Femur (tissue), 1 donor: ENCODE measurements around the gene OSBPL8.
"Not testable (repeated sequence)": the region's sequence is repeated elsewhere in the genome, so short reads cannot be mapped to it uniquely, and the experiment has no call there.

Source experiments
- DNase-seq: peaks from one replicate; pipeline ENCODE4 v3.0.0-alpha.2; 2017

OSBPL8 gene

DNA sequence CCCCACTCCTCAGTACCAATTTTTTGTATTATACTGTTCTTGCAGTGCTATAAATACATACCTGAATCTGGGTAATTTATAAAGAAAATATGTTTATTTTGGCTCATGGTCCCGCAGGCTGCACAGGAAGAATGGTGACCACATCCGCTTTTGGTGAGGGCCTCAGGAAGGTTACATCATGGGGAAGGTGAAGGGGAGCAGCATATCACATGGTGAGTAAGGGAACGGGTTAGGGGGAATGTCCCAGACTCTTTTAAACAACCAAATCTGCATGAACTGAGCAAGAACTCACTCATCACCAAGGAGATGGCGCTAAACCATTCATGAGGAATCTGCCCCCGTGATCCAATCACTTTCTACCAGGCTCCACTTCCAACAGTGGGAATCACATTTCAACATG is 40.0 kb downstream of the OSBPL8 start:
- DNase-seq, result no peak

DNA sequence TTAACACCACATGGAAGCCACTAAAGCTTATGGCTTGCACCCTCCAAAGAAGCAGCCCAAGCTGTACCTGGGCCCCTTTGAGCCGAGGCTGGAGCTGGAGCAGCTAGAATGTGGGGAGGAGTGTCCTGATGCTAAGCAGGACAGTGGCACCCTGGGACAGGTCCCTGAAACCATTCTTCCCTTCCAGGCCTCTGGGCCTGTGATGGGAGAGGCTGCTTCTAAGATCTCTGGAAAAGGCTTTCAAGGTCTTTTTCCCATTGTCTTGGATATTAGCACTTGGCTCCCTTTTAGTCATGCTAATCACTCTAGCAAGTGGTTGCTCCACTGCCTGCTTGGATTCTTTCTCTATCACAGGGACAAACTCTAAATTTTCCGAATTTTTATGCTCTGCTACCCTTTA is 40.9 kb downstream of the OSBPL8 start:
- DNase-seq, result no peak

DNA sequence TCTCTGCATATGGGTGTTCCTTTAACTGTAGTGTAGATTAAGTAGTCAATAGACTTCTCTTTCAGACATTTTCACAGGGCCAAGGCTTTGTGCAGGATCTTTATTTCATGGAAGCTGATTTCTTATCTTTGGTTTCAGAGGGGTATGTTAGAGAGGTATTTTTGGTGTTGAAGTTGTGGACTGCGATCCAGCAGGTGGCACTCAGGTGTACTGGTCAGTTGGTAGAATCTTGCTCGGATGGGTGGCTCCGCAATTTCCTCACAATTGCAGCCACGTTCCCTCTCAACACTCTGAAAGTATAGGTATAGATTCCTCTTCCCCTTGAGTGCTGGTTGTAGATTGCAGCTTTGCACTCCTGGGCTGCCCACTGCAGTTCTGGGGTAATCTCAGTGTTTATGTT is 44.3 kb downstream of the OSBPL8 start:
- no peak for DNase-seq

DNA sequence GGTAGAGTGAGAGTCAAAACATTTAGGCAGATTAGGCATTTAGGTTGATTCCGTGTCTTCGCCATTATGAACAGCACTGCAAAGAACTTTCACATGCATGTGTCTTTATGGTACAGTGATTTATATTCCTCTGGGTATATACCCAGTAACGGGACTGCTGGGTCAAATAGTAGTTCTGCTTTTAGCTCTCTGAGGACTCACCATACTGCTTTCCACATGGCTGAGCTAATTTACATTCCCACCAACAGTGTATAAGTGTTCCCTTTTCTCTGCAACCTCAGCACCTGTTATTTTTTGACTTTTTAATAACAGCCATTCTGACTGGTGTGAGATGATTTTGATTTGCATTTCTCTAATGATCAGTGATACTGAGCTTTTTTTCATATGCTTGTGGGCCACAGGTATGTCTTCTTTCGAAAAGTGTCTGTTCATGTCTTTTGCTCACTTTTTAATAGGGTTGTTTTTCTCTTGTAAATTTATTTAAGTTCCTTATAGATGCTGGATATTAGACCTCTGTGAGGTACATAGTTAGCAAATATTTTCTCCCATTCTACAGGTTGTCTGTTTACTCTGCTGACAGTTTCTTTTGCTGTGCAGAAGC is 48.4 kb downstream of the OSBPL8 start:
- DNase-seq, result not testable (repeated sequence)

DNA sequence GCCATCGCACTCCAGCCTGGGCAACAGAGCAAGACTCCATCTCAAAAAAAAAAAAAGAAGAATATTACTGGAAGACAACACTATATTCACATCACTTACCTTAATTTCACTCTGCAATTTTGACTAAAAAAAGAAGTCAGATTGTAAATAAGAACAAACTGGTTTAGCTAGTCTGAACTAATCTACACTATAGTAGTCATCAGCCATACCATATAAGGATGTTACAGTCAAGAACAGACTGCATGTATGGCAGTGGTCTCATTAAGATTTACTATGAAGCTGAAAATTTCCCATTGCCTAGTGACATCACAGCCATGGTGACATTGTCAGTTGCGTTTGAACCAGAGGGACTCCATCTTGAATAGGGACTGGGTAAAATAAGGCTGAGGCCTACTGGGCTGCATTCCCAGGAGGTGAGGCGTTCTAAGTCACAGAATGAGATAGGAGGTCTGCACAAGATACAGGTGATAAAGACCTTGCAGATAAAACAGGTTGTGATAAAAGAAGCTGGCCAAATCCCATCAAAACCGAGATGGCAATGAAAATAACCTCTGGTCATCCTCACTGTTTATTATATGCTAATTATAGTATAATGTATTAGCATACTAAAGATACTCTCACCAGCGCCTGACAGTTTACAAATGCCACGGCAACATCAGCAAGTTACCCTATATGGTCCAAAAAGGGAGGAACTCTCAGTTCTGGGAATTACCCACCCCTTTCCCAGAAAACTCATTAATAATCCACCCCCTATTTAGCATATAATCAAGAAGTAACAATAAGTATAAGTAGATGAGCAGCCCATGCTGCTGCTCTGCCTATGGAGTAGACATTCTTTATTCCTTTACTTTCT is 51.2 kb downstream of the OSBPL8 start:
- DNase-seq, result no peak

DNA sequence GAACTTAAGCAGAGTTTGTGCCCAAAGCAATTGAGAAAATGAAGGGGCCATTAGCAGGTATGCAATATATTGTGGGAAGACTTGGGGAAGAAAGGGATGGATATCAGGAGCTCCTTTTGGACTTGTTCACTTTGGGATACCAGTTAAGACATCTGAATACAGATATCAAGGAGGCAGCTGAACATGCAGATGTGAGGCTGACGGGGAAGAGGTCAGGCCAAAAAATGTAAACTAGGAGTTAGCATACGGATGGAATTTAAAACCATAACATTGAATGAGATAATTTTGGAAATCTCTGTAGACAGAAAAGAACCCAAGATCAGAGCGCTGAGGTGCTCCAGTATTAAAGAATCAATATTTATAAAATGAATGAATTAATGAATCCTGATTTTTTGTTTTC is 53.4 kb downstream of the OSBPL8 start:
- no peak for DNase-seq

DNA sequence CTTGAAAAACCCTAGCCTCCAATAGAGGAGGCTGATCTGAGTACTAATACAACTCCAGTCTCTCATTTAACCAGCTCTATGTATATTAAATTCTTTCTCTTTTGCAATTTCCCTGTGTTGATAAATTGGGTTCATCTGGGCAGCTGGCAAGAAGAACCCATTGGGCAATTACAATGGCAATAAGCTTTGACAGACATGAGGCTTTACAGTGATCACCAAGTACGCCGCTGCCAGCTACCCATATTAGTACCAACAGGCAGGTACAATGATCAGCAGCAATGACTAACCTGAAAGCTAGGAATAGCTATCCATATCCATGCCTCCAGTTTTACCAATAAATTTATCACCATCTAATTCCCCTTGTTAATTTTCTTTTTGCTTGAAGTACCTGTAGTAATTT is 54.5 kb downstream of the OSBPL8 start:
- no peak for DNase-seq

DNA sequence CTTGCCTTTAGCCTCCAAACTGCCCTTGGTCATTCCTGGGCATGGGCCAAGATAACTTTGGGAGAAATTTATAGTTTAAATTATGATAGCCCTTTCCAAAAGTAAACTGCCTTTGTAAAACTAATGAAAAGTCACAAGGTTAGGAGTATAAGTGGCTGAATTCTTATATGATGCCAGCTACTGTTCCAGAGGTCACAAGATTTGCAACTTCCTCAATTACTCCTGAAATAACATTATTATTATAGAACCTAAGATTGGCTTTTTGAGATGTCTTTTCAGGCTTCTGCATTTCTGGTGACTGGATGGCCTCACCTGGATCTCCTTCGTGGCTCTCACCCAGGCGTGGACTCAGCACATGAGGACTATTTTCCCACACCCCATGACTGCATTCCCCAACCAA is 55.0 kb downstream of the OSBPL8 start:
- DNase-seq, result no peak

DNA sequence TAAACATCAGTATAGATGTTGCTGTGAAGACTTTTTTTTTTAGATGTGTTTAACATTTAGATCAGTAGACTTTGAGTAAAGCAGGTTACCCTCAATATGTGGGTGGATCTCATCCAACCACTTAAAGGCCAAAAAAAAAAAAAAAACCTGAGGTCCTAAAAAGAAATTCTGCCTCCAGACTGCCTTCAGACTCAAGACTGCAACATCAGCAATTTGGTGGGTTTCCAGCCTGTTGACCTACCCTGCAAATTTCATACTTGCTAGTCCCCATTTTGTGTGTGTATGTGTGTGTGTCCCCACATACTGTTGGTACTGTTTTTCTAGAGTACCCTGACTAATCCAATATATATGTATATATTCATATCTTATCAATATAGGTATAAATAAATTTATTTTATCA is 55.6 kb downstream of the OSBPL8 start:
- DNase-seq, result no peak

DNA sequence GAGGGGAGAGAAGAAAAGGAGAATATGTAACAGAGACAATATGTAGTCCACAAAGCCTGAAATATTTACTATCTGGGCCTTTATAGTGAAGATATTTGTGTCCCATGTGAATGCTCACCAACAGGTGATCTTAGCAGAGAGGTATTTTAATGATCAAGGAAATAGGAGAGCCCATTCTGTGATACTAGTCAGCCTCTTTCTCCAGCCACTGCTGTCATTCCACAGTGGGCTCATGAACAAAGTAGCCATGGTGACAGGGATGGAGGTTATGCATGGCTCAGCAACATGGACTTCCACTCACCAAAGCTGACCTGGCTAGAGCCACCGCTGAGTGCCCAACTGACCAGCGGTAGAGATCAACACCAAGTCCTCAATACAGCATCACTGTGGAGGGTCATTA is 58.2 kb downstream of the OSBPL8 start:
- no peak for DNase-seq

DNA sequence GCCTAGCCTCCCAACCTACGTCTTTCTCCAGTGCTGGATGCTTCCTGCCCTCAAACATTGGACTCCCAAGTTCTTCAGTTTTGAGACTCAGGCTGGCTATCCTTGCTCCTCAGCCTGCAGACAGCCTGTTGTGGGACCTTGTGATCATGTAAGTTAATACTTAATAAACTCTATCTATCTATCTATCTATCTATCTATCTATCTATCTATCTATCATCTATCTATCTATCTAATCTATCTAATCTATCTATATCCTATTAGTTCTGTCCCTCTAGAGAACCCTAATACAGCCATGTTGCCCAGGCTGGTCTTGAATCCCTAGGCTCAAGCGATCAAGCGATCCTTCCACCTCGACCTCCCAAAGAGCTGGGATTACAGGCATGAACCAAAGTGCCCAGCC is 60.4 kb downstream of the OSBPL8 start:
- not testable (repeated sequence) for DNase-seq

DNA sequence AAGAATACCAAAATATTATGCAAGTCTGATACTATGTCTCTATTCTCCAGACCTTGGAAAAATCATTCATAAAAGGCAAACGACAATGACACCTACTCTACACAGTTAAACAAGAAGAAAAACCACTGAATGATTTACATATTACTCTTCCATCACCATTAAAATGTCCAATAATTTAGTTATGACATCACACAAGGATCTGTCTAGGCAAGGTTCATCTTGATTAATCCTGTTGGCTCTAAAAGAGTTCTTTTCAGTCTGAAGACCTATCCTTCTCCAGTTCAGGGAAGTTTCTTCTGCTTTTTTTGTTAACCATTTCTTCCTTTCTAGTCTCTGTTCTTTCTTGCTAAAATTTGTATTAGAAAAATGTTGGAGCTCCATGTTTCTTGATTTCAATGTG is 64.0 kb downstream of the OSBPL8 start:
- no peak for DNase-seq

DNA sequence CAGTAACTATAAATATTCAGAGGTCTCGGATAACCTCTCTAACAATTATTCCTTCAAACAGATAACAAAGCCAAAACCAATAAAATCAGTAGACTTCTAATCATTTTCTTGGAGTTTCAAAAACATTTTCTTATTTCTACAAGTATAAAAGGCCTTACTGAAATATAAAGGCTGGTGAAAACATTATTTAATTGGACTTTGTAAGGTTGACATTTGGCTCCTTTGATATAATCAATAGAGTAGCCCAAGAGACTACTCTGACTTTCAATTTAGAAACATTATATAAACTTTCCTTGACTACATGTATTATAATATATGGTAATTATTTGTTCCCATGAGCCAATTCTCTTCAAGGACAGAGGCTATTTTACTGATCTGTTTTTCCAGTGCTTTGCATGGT is 68.3 kb downstream of the OSBPL8 start:
- DNase-seq, result no peak

DNA sequence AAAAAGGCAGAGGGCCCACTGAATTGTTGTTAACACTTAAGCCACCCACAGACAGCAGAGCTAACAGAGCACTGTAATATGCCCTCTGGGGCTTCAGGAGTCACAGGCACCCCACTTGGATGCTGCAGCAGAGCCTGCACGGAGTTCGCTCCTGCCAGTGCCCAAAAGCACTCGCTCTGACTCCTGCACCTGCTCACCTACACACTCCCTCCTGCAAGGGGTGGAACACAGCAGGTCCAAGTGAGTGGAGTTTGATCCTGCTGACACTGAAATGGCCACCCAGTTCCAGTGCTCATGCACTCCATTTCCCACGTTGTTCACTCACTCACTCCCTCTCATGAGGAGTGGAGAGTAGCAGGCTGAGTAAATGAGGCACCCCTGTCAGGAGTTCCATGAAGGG is 68.8 kb downstream of the OSBPL8 start:
- no peak for DNase-seq

DNA sequence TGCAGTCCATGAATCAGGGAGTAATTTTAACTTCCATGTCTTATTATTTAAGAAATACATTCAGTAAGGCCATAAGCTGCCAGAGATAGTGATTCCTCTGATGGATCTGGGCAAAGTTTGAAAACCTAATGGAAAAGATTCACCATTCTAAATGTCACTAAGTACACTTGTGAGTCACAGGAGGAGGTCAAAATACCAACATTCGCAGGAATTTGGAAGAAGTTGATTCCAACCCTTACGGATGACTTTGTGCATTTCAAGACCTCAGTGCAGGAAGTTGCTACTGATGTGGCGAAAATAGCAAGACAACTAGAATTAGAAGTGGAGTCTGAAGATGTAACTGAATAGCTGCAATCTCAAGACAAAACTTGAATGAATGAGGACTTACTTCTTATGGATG is 69.8 kb downstream of the OSBPL8 start:
- DNase-seq, result no peak

DNA sequence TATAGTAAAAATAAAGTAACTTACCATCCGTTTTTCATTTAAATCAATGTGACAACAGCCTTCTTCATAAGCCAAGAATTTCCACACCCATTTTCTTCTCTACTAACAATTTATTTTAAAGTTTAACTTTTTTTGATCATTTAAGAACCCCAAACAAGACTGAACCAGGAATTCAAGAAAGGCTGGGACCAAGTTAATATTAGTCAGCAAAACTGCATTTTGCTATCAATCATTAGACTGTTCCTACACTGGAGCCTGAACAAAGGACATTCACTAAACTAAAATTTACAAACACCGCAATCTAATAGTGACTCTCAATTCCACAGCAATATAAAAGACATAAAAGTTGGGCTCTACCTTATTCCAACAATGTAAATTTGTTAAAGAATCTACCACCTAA is 73.6 kb downstream of the OSBPL8 start:
- DNase-seq, result no peak

DNA sequence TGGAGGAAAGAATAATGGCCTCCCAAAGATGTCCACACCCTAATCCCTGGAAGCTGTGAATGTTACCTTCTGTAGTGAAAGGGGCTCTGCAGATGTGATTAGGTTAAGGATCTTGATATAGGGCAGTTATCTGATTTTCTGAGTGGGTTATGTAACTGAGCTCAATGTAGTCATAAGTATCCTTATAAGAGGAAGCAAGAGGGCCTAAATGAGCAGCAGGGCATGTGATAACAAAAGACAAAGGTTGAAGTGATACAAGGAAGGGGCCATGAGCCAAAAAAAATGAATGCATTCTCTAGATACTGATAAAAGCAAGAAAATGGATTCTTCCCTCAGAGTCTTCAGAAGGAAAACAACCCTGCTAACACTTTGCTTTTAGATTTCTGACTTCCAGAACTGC is 78.8 kb downstream of the OSBPL8 start:
- no peak for DNase-seq

DNA sequence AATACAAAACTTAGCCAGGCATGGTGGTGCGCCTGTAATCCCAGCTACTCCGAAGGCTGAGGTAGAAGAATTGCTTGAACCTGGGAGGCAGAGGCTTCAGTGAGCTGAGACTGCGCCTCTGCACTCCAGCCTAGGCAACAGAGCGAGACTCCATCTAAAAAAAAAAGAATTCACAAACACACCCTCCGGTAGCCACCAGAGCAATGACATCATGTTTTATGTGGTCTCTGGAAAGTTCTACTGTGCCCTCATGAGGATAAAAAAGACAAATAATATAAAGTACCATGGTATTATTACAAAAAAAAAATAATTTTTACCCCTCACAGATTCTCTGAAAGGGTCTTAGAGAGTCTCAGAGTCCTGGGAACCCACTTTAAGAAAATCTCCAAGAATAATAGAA is 81.5 kb downstream of the OSBPL8 start:
- DNase-seq, result no peak

DNA sequence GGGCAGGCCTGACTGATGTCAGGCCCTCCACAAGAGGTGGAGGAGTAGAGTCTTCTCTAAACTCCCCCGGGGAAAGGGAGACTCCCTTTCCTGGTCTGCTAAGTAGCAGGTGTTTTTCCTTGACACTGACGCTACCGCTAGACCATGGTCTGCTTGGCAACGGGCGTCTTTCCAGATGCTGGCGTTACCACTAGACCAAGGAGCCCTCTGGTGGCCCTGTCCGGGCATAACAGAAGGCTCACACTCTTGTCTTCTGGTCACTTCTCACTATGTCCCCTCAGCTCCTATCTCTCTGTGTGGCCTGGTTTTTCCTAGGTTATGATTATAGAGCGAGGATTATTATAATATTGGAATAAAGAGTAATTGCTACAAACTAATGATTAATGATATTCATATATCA is 86.7 kb downstream of the OSBPL8 start:
- DNase-seq, result not testable (repeated sequence)

DNA sequence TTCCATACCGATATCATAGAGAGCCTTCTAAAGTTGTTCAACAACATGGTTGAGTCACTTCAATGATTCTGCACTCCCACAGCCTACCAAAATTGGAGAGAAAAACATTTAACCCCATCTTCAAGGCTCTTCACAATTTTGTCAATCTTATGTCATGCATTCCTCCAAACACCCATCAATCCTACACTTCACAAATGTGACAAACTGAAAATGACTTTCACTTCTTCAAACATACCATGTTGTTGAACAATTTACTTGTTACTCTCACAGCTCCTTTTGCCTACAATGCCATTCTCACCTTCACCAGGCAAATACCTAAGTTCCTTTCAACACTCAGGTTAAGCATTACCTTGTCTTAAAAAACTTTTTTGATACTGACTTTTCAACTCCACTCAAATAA is 88.0 kb downstream of the OSBPL8 start:
- no peak for DNase-seq

DNA sequence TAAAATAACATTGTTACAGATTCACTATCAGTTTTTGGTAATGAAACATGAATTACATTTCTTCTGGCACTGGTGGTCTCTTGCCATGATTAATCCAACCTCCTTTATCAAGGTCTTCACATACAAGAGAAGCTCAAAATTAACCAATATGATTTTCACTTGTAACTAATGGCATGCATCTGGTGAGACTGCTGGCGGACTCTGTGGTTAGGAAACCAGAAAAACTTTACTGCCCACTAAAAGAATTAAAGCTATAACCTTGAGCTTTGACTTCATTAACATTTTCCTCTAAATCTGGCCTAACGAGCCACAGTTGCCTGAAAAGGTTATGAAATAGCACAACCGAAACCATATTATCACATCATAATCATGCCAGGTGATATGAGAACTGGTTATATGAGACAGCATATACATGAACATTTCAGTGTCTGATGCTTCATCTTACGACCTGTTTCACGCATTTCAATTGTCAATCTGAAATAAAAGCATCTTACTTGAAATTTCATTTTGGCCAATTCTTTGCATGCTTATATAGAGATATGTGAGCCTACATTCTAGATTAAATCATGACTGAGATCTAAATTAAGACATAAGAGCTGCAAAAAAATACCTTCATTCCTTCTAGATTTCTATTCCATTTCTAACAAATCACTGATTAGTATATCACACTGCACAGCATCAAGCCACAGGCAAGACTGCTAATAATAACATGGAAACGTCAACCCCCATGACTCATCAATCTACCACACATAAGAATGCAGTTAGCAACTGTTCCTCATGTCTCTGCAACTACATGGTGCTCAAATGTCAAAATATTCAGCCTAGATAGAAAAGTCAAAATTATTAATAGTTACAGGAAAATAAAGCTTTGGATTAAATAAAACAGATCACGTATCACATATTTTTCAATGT is 89.3 kb downstream of the OSBPL8 start:
- DNase-seq, result peak; percentile 16

DNA sequence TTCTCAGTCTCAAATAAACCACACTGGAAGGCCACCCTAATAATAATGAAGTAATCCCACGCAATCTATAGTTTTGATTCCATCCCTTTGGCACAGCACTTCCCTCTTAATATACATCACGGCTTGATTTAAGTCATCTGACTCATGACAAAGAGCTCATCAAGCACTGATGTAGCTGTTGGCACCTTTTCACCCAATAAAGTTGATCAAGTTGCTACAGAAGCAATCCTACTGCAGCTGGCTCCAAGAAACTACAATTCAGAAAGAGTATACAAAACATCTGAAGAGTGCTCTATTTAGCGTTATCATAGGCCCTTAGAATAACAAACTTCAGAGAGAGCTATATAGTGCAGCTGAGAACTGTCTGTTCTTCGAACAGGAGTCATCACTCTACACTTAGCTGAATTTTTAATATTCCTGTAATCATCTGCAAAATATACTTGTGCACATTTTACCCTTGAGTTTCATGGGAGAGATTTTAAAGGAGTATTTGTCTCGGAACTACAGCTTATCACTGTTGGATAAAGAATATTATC is 94.9 kb downstream of the OSBPL8 start:
- no peak for DNase-seq

DNA sequence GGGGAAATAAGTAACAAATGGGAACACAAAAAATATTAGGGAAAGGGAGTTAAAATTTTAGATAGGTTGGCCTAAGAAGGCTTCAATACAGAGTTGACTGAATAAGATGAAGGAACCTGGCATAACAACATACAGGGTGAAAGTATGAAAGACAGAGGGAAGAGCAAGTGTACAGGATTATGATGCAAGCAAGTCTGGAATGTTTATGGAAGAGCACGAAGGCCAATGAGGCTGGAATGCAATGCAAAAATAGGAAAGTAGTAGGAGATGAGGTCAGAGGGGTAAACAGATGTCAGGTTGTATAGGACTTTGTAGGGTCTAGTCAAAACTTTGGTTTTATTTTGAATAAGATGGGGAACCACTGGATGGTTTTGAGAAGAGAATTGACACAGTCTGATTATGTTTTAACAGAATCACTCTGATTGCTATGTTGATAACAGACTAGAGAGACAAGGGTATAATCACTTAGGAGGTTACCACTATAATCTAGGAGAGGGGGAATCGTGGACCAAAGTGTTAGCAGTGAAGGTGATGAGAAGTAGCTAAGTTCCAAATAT is 96.8 kb downstream of the OSBPL8 start:
- no peak for DNase-seq
